Panc1 (cell line): ENCODE results near the gene PACRGL.

Experiments
- POLR2AphosphoS5 ChIP-seq: IDR thresholded peaks from 2 replicates; pipeline ENCODE4 v1.6.1; 2012; ENCODE audit warnings: mild to moderate bottlenecking, low read depth, low read length, moderate library complexity
- SIN3A ChIP-seq: IDR thresholded peaks from 2 replicates; pipeline ENCODE4 v1.6.1; 2012; ENCODE audit warnings: low read depth, mild to moderate bottlenecking, low read length, moderate library complexity, borderline replicate concordance; ENCODE audit not compliant: insufficient read depth
- TF ChIP-seq, protein P1 (sequence below): fragments of 450-650 bp; IDR thresholded peaks from 2 replicates; pipeline ENCODE4 v1.5.1; 2017; ENCODE audit warnings: mild to moderate bottlenecking
- TF ChIP-seq, protein P2 (sequence below), 2 experiments: IDR thresholded peaks; 2 replicates each; pipeline ENCODE4 v1.6.1; 2011 to 2012; ENCODE audit warnings: low read depth in 2 of 2, control low read depth in 1 of 2, low read length in 1 of 2, mild to moderate bottlenecking in 1 of 2, moderate library complexity in 1 of 2; ENCODE audit not compliant: insufficient read depth in 1 of 2

DNA sequence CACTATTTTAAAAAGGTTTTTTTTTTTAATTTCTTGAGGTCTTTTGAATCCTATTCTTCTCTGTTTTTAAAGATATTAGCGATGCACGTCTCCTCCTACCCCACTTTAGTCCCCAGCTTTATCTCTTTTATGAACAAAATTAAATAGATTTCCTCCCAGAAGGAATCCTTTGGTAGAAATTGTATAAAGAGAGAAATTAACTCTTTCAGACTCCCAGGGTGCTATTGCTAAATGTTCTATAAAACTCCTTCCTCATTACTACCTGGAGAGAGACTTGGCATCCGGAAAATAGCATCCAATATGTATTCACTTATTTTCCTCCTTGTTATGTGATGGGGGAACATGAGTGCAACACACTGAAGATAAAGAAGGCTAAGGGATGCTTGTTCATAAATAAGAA lies 16.5 kb upstream of the PACRGL start:
- TF ChIP-seq, protein P1, sequence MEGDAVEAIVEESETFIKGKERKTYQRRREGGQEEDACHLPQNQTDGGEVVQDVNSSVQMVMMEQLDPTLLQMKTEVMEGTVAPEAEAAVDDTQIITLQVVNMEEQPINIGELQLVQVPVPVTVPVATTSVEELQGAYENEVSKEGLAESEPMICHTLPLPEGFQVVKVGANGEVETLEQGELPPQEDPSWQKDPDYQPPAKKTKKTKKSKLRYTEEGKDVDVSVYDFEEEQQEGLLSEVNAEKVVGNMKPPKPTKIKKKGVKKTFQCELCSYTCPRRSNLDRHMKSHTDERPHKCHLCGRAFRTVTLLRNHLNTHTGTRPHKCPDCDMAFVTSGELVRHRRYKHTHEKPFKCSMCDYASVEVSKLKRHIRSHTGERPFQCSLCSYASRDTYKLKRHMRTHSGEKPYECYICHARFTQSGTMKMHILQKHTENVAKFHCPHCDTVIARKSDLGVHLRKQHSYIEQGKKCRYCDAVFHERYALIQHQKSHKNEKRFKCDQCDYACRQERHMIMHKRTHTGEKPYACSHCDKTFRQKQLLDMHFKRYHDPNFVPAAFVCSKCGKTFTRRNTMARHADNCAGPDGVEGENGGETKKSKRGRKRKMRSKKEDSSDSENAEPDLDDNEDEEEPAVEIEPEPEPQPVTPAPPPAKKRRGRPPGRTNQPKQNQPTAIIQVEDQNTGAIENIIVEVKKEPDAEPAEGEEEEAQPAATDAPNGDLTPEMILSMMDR = no peak
- no peak for TF ChIP-seq POLR2AphosphoS5
- TF ChIP-seq, protein P2, sequence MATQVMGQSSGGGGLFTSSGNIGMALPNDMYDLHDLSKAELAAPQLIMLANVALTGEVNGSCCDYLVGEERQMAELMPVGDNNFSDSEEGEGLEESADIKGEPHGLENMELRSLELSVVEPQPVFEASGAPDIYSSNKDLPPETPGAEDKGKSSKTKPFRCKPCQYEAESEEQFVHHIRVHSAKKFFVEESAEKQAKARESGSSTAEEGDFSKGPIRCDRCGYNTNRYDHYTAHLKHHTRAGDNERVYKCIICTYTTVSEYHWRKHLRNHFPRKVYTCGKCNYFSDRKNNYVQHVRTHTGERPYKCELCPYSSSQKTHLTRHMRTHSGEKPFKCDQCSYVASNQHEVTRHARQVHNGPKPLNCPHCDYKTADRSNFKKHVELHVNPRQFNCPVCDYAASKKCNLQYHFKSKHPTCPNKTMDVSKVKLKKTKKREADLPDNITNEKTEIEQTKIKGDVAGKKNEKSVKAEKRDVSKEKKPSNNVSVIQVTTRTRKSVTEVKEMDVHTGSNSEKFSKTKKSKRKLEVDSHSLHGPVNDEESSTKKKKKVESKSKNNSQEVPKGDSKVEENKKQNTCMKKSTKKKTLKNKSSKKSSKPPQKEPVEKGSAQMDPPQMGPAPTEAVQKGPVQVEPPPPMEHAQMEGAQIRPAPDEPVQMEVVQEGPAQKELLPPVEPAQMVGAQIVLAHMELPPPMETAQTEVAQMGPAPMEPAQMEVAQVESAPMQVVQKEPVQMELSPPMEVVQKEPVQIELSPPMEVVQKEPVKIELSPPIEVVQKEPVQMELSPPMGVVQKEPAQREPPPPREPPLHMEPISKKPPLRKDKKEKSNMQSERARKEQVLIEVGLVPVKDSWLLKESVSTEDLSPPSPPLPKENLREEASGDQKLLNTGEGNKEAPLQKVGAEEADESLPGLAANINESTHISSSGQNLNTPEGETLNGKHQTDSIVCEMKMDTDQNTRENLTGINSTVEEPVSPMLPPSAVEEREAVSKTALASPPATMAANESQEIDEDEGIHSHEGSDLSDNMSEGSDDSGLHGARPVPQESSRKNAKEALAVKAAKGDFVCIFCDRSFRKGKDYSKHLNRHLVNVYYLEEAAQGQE (IDR thresholded peaks at IDR 0.05; ENCODE audit: insufficient read depth in 1 of 2, low read depth in 2 of 2, low read length in 1 of 2) = no peak
- TF ChIP-seq SIN3A = no peak
